Psoas muscle (tissue), 8 donors: ENCODE measurements around the gene OR10AD1. TPM values are rescaled to one million over a fixed set of nuclear protein-coding genes. Genes with fewer than 3 reads are reported as not detected.
"Not testable (repeated sequence)": the region's sequence is repeated elsewhere in the genome, so short reads cannot be mapped to it uniquely, and the experiment has no call there.

Source experiments
- ATAC-seq, 4 donors: fragments of 200-7000 bp; cut with Tn5 transposase; one replicate each; pipeline ENCODE4 v1.9.1; 2020; ENCODE audit warnings: moderate library complexity in 3 of 4, mild to moderate bottlenecking in 2 of 4
- DNase-seq, 2 donors: peaks; one replicate each; pipeline ENCODE4 v3.0.0-alpha.2; 2020
- H3K27ac ChIP-seq: fragments of 200-600 bp; one replicate; pipeline ENCODE4 v1.8.0; 2022
- H3K27me3 ChIP-seq, 3 donors: fragments of 200-600 bp in 1 of 3; one replicate each; pipeline versions ENCODE4 v1.6.1 to v1.8.0; 2013 to 2022; ENCODE audit warnings: low read length in 2 of 3, mild to moderate bottlenecking in 2 of 3, moderate library complexity in 1 of 3; ENCODE audit not compliant: insufficient read depth in 3 of 3
- H3K36me3 ChIP-seq, 2 donors: fragments of 200-600 bp in 1 of 2; one replicate each; pipeline versions ENCODE4 v1.6.1 to v1.8.0; 2013 to 2022; ENCODE audit warnings: low read depth in 1 of 2, mild to moderate bottlenecking in 1 of 2, moderate library complexity in 1 of 2; ENCODE audit not compliant: insufficient read depth in 1 of 2
- H3K4me1 ChIP-seq: fragments of 200-600 bp; one replicate; pipeline ENCODE4 v1.8.0; 2022
- H3K4me3 ChIP-seq: fragments of 200-600 bp; one replicate; pipeline ENCODE4 v1.8.0; 2022; ENCODE audit warnings: mild to moderate bottlenecking
- H3K9me3 ChIP-seq: fragments of 200-600 bp; one replicate; pipeline ENCODE4 v1.8.0; 2022
- CTCF ChIP-seq: fragments of 200-600 bp; IDR thresholded peaks from one replicate; pipeline ENCODE4 v1.8.0; 2022; ENCODE audit warnings: antibody characterized with exemption
- WGBS, 3 donors: extraction: QIAGEN DNeasy Blood & Tissue Kit; methylation state at CpG; one replicate each; pipeline versions ENCODE4 v1.1.6 to v1.1.7; 2013; 5-methylcytosine and 5-hydroxymethylcytosine counted together
- intact Hi-C, 2 donors: fragments of 100-400 bp; cut with DNase I; formaldehyde crosslinking; loops; one replicate each; pipeline versions ENCODE4 v1.11.0 to v1.14.2; 2022
- polyA plus RNA-seq, 3 donors: library from polyadenylated mRNA; stranded (reverse); fragments of 200-250 nt; gene quantifications; one replicate each; pipeline ENCODE4 v1.2.3, GENCODE V29; 2013
- total RNA-seq, 4 donors: library from RNA; stranded (reverse); fragmentation: NEBNext Ultra II Directional in 2 of 4; extraction: Animal tissue kit (Norgen Biotek cat#: 25700) in 2 of 4; gene quantifications; one replicate each; pipeline versions ENCODE4 v1.2.1 to v1.2.4, GENCODE V29; 2021 to 2023
- donor health status: healthy with polysubstance abuse.
- donor health status: DM: no; HTN: no; CAD: no; lungs with moderate emphysema.
- donor health status: Bipolar disorder and iron deficiency.
- donor health status: healthy.
- donor health status: DM: yes; HTN: yes; CAD: no.
- donor health status: DM: no; HTN: no; CAD: no.
- donor health status: DM: no; HTN: no; CAD: no.
- donor health status: DM: yes; HTN: yes; CAD: no.

OR10AD1 gene
- total and polyA plus RNA-seq, 7 donors: 0.01 TPM; not detected in 6

DNA sequence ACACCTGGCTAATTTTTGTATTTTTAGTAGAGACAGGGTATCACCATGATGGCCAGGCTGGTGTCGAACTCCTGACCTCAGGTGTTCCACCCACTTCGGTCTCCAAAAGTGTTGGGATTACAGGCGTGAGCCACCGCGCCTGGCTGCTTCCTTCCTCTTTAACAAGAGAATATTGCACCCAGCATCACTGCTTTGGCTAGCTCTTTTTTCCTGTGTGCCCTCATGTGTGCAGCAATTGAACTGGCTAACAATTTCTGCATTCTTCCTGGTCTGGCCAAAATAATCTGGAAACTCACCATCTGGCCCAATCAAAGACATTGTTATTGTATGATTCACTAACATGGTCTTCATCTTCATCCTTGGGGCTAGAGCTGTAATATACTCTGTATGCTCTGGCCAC, 43.0 kb downstream of the OR10AD1 start:
- H3K9me3 ChIP-seq: no peaks in the 10 kb centered on the region
- 76 to 88% (median 77%) methylated on average over 5 of the region's 5 CpGs for WGBS, 3 donors
- H3K27ac ChIP-seq: peak overlapping the region; percentile 88
- H3K27me3 ChIP-seq: no peaks in the 10 kb centered on the region
- TF ChIP-seq CTCF: no peak
- ATAC-seq (no peak), DNase-seq (no peak)
- peaks cover 0 to under 1% of the 10 kb centered on the region in 2 donors for H3K36me3 ChIP-seq
- intact Hi-C loops: loop anchor here in 1 of 2 donors (5.0 kb wide), 1 partner anchor 53 kb away; the partner anchor contains the start of gene SENP1
- H3K4me3 ChIP-seq: no peak overlapping the region
- peaks cover 50% of the 10 kb centered on the region for H3K4me1 ChIP-seq

DNA sequence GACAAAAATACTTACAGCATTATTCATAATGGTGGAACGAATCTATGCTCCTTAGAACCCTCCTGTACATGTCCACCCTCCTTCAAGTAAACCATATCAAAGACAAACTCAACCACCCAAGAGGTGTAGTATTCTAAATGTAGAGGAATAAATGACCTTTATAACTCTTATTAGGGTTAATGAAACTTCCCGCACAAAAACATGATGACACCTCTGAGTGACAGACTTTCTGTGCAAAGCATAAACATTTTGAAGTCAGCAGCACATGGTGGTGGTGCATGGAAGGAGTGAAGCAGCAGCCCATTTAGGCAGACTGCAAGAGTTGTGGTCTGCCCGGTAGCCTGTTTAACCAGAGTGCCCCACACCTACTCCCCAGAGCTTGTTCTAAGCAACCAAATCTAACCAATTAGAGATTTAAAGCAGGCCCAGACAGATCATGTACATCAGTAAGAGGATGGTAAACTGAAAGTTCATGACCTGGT, 45.2 kb downstream of the OR10AD1 start:
- intact Hi-C loops: loop anchor here in 1 of 2 donors (2.0 kb wide), 1 partner anchor 31 kb away; no protein-coding TSS in a partner anchor
- peak overlapping the region; percentile 87 for H3K4me3 ChIP-seq
- no peaks in the 10 kb centered on the region for H3K27me3 ChIP-seq
- TF ChIP-seq CTCF: no peak
- DNase-seq: no peak
- H3K36me3 ChIP-seq: peaks cover 0 to 13% of the 10 kb centered on the region in 2 donors
- peak overlapping the region; percentile 97 for H3K27ac ChIP-seq
- ATAC-seq: no peak
- H3K9me3 ChIP-seq: no peaks in the 10 kb centered on the region
- 49 to 60% (median 56%) methylated on average over 3 of the region's 3 CpGs for WGBS, 3 donors
- H3K4me1 ChIP-seq: peaks cover 62% of the 10 kb centered on the region

DNA sequence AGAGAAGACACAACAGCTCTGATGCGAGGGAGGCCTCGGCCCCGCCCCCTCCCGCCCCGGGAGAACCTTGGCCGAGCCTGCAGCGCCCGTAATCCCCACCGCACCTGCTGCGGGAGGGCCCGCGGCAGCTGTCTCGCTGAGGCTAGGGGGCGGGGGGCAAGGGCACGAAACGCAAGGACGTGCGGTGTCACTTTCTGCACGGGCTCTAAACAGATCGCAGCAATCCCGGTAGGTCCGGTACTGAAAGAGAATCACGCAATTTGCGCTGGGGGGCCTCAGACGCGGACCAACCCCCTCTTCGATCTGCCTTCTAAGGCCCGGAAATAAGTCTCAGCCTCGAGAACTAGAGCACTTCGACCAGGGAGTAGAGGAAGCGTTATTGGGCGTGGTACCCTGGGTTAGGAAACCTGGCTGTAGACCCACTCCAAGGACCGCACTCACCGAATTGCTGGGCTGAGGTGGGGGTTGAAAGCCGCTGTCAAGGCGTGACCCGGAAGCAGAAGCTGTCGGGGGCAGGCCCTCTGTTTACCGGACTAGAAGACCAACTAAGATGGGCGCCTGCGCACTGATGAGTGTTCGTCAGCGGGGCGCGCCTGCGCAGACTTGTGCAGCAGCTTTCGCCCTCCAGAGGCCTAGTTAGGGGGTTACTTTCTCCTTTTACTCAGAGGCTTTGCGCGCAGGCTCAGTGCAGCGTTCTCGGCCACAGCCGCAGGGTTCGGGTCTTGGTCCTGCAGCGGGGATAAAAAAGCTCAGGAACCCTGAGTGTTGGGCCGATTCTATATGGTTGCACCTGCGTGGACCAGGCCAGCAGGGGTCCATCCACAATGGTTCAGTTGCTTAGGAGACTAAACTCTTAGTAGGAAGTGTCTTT, 45.8 kb downstream of the OR10AD1 start, which contains the start of gene ASB8:
Gene ASB8 (minus strand): TSS at position 498 of the 871 bp plus-strand sequence. CDS start 4,019 bp downstream, outside the sequence.
- Histone ChIP-seq H3K9me3 (no peaks in the 10 kb centered on the region), H3K27ac (peak within 1 kb of the TSS; percentile 97), H3K4me3 (peak within 1 kb of the TSS; percentile 87), H3K27me3 (no peaks in the 10 kb centered on the region), H3K4me1 (peaks cover 62% of the 10 kb centered on the region), H3K36me3 (peaks cover 0 to 20% of the 10 kb centered on the region in 2 donors)
- intact Hi-C loops: loop anchor here in 1 of 2 donors (2.0 kb wide), 1 partner anchor 30 kb away; no protein-coding TSS in a partner anchor
- 0% methylated on average over 54 to 56 of the region's 56 CpGs for WGBS, 3 donors
- peak; percentile 99 to 100 for DNase-seq
- ATAC-seq: peak; percentile 86 to 91 (median 90)
- peak; percentile 55 for TF ChIP-seq CTCF

DNA sequence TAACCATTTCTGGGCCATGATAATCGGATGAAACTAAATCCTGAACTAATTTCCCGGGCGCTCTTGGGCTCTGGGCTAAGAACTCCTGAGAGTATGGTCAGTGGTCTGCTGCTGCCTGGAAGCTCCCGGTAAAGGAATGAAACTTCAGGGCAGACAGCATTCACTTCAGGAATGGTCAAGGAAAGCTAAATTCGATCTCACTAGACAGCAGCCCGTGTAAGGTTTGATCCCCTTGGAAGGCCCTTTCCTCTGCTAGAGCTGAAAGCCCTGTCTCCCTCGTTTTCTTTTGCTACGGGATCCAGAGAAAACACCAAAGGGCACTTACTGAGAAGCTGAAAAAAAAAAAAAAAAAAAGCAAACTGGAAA, 46.5 kb downstream of the OR10AD1 start:
- ATAC-seq (peak; percentile 1 to 6 (median 4)), DNase-seq (peak in 1 of 2 donors; percentile 42)
- WGBS, 3 donors: 5 to 12% (median 9%) methylated on average over 8 of the region's 8 CpGs
- peak overlapping the region; percentile 97 for H3K27ac ChIP-seq
- H3K27me3 ChIP-seq: no peaks in the 10 kb centered on the region
- H3K9me3 ChIP-seq: no peaks in the 10 kb centered on the region
- H3K36me3 ChIP-seq: peaks cover 0 to 24% of the 10 kb centered on the region in 2 donors
- H3K4me1 ChIP-seq: peaks cover 58% of the 10 kb centered on the region
- H3K4me3 ChIP-seq: peak overlapping the region; percentile 87
- intact Hi-C loops: loop anchor here in 1 of 2 donors (2.0 kb wide), 1 partner anchor 30 kb away; no protein-coding TSS in a partner anchor
- TF ChIP-seq CTCF: no peak

- Histone ChIP-seq H3K36me3 (peaks cover 2 to 33% of the 10 kb centered on the region in 2 donors), H3K4me1 (peaks cover 55% of the 10 kb centered on the region), H3K4me3 (peak overlapping the region; percentile 87), H3K27ac (peak overlapping the region; percentile 97)
- 56 to 69% (median 62%) methylated on average over 5 of the region's 5 CpGs for WGBS, 3 donors
- DNase-seq: peak in 1 of 2 donors; percentile 38
- ATAC-seq, H3K9me3 ChIP-seq, H3K27me3 ChIP-seq: not testable (repeated sequence)
- intact Hi-C loops: loop anchor here in 1 of 2 donors (2.0 kb wide), 1 partner anchor 29 kb away; no protein-coding TSS in a partner anchor
Observed at GRCh38 chr12:48155786-48156185, 47.3 kb downstream of the OR10AD1 start.
